G401 (cell line): ENCODE measurements around the gene MZT2B. TPM values are rescaled to one million over a fixed set of nuclear protein-coding genes. Genes with fewer than 3 reads are reported as not detected.
"Not testable (repeated sequence)": the region's sequence is repeated elsewhere in the genome, so short reads cannot be mapped to it uniquely, and the experiment has no call there.

ENCODE experiments used
- DNase-seq: peaks from one replicate; pipeline ENCODE4 v3.0.0-alpha.2; 2015; ENCODE audit warnings: low spot score
- in situ Hi-C: cut with HindIII; loops from 2 replicates; pipeline ENCODE4 v1.10.0; 2016; ENCODE audit warnings: low sequenced_read_pairs, mixed read lengths
- total RNA-seq: library from RNA; depleted of rRNA; stranded (reverse); fragments of >200 nt; shearing (Covaris generic); gene quantifications from 2 replicates; pipeline ENCODE4 v1.2.3, GENCODE V29; 2014

The MZT2B gene
- total RNA-seq, 1 experiment from 2014 or later: 259 TPM

- DNase-seq, in situ Hi-C loops: not testable (repeated sequence)
Measured at GRCh38 chr2:130192451-130192850, 10.4 kb downstream of the MZT2B start.

- in situ Hi-C loops, DNase-seq: not testable (repeated sequence)
Measured at GRCh38 chr2:130193824-130194223, 11.8 kb downstream of the MZT2B start.

GRCh38 chr2:130195089-130195635 is 13.1 kb downstream of the MZT2B start:
- in situ Hi-C loops, DNase-seq: not testable (repeated sequence)

GRCh38 chr2:130196052-130196451 is 14.0 kb downstream of the MZT2B start:
- in situ Hi-C loops: not testable (repeated sequence)

GRCh38 chr2:130198343-130198742 is 16.3 kb downstream of the MZT2B start, which contains the start of gene TUBA3E:
Gene TUBA3E, minus strand, starts transcription at chr2:130198439. Its CDS starts 79 bp downstream, at chr2:130198360.
- in situ Hi-C loops: no loop called here
- DNase-seq: no peak

More at GRCh38 chr2:130196052-130196451, 14.0 kb downstream of the MZT2B start:
- DNase-seq: not testable (repeated sequence)

GRCh38 chr2:130202518-130202917 is 20.5 kb downstream of the MZT2B start:
- in situ Hi-C loops, DNase-seq: not testable (repeated sequence)

- in situ Hi-C loops, DNase-seq: not testable (repeated sequence)
Measured at GRCh38 chr2:130203150-130203549, 21.1 kb downstream of the MZT2B start.

GRCh38 chr2:130207051-130207450 is 25.0 kb downstream of the MZT2B start:
- DNase-seq, in situ Hi-C loops: not testable (repeated sequence)

GRCh38 chr2:130219147-130219546 is 37.1 kb downstream of the MZT2B start:
- in situ Hi-C loops, DNase-seq: not testable (repeated sequence)

GRCh38 chr2:130220505-130220904 is 38.4 kb downstream of the MZT2B start:
- in situ Hi-C loops, DNase-seq: not testable (repeated sequence)

- in situ Hi-C loops, DNase-seq: not testable (repeated sequence)
Measured at GRCh38 chr2:130222523-130222922, 40.5 kb downstream of the MZT2B start.

GRCh38 chr2:130228005-130228404 is 45.9 kb downstream of the MZT2B start:
- in situ Hi-C loops, DNase-seq: not testable (repeated sequence)

GRCh38 chr2:130228467-130229160 is 46.6 kb downstream of the MZT2B start:
- DNase-seq, in situ Hi-C loops: not testable (repeated sequence)

GRCh38 chr2:130229161-130229510 is 47.1 kb downstream of the MZT2B start:
- in situ Hi-C loops: not testable (repeated sequence)

GRCh38 chr2:130230376-130230775 is 48.3 kb downstream of the MZT2B start:
- DNase-seq, in situ Hi-C loops: not testable (repeated sequence)

More at GRCh38 chr2:130229161-130229510, 47.1 kb downstream of the MZT2B start:
- peak; percentile 2 for DNase-seq

- in situ Hi-C loops, DNase-seq: not testable (repeated sequence)
Measured at GRCh38 chr2:130230907-130231306, 48.8 kb downstream of the MZT2B start.

- DNase-seq: no peak
Measured at GRCh38 chr2:130231656-130232055, 49.6 kb downstream of the MZT2B start.

GRCh38 chr2:130233066-130233465 is 51.0 kb downstream of the MZT2B start:
- DNase-seq, in situ Hi-C loops: not testable (repeated sequence)

More at GRCh38 chr2:130231656-130232055, 49.6 kb downstream of the MZT2B start:
- in situ Hi-C loops: no loop called here

GRCh38 chr2:130239581-130239980 is 57.5 kb downstream of the MZT2B start:
- DNase-seq, in situ Hi-C loops: not testable (repeated sequence)
